OCI-LY1 (cell line): Measurements from ENCODE around the gene LDLRAD3.

ENCODE experiments used
- H2AFZ ChIP-seq: fragments of 200-600 bp; sonication (generic), shearing (Covaris generic); 2 replicates; pipeline ENCODE4 v1.6.0; 2014; ENCODE audit warnings: antibody characterized with exemption, mild to moderate bottlenecking, low read length
- H3F3A ChIP-seq: fragments of 200-600 bp; sonication (generic), shearing (Covaris generic); 2 replicates; pipeline ENCODE4 v1.6.0; 2014; ENCODE audit warnings: mild to moderate bottlenecking, antibody characterized with exemption, low read length, moderate library complexity; ENCODE audit not compliant: insufficient read depth
- H3K27ac ChIP-seq: fragments of 200-600 bp; sonication (generic); 2 replicates; pipeline ENCODE4 v1.5.1; 2014; ENCODE audit warnings: low read length, mixed run types, mild to moderate bottlenecking, low read depth; ENCODE audit not compliant: poor library complexity, severe bottlenecking
- H3K27me3 ChIP-seq: fragments of 200-600 bp; sonication (generic); 2 replicates; pipeline ENCODE4 v1.6.0; 2014; ENCODE audit warnings: antibody characterized with exemption, mild to moderate bottlenecking, low read length, moderate library complexity; ENCODE audit not compliant: insufficient read depth
- H3K36me3 ChIP-seq: fragments of 200-600 bp; sonication (generic); 2 replicates; pipeline ENCODE4 v1.6.1; 2014; ENCODE audit warnings: mild to moderate bottlenecking, antibody characterized with exemption, low read length, moderate library complexity, mixed read lengths; ENCODE audit not compliant: insufficient read depth
- H3K4me1 ChIP-seq: fragments of 200-600 bp; sonication (generic); 2 replicates; pipeline ENCODE4 v1.5.1; 2014; ENCODE audit warnings: mild to moderate bottlenecking, low read length, moderate library complexity; ENCODE audit not compliant: insufficient read depth, severe bottlenecking
- H3K4me2 ChIP-seq: fragments of 200-600 bp; sonication (generic), shearing (Covaris generic); 2 replicates; pipeline ENCODE4 v1.6.1; 2014; ENCODE audit warnings: low read length
- H3K4me3 ChIP-seq: fragments of 200-600 bp; sonication (generic); 2 replicates; pipeline ENCODE4 v1.5.1; 2014; ENCODE audit warnings: low read length, low read depth, mild to moderate bottlenecking, mixed read lengths; ENCODE audit not compliant: poor library complexity, severe bottlenecking
- H3K79me2 ChIP-seq: fragments of 200-600 bp; shearing (Covaris generic); 2 replicates; pipeline ENCODE4 v1.6.1; 2016; ENCODE audit warnings: mixed run types, low read length, mixed read lengths; ENCODE audit not compliant: insufficient read depth
- H3K9ac ChIP-seq: fragments of 200-600 bp; sonication (generic), shearing (Covaris generic); 2 replicates; pipeline ENCODE4 v1.6.1; 2014; ENCODE audit warnings: mild to moderate bottlenecking, low read length, mixed read lengths
- H3K9me2 ChIP-seq: fragments of 200-600 bp; sonication (generic), shearing (Covaris generic); 2 replicates; pipeline ENCODE4 v1.6.1; 2014; ENCODE audit warnings: low read depth, mild to moderate bottlenecking, low read length, mixed read lengths
- H3K9me3 ChIP-seq: fragments of 200-600 bp; shearing (Covaris generic); 2 replicates; pipeline ENCODE4 v1.6.1; 2014; ENCODE audit warnings: low read length, mixed read lengths
- H4K20me1 ChIP-seq: fragments of 200-600 bp; sonication (generic), shearing (Covaris generic); 2 replicates; pipeline ENCODE4 v1.6.0; 2016; ENCODE audit warnings: mild to moderate bottlenecking, low read length; ENCODE audit not compliant: insufficient read depth
- CTCF ChIP-seq: fragments of 200-600 bp; sonication (generic), shearing (Covaris generic); IDR thresholded peaks from 2 replicates; pipeline ENCODE4 v1.5.1; 2017; ENCODE audit warnings: mild to moderate bottlenecking, antibody characterized with exemption, low read length, moderate library complexity, mixed read lengths
- EZH2 ChIP-seq: fragments of 200-600 bp; sonication (generic), shearing (Covaris generic); IDR thresholded peaks from 2 replicates; pipeline ENCODE4 v1.8.0; 2017; ENCODE audit warnings: borderline replicate concordance, mixed run types, mild to moderate bottlenecking, antibody characterized with exemption, low read length, moderate library complexity, mixed read lengths

Gene LDLRAD3

GRCh38 chr11:36014898-36015665 is 71.2 kb downstream of the LDLRAD3 start:
- H3K9me3 ChIP-seq = no peaks in the 10 kb centered on the region
- no peak overlapping the region for H2AFZ ChIP-seq
- no peaks in the 10 kb centered on the region for H3K36me3 ChIP-seq
- H4K20me1 ChIP-seq = no peaks in the 10 kb centered on the region
- H3K9me2 ChIP-seq = no peaks in the 10 kb centered on the region
- H3F3A ChIP-seq = no peaks in the 10 kb centered on the region
- H3K79me2 ChIP-seq = no peaks in the 10 kb centered on the region
- H3K27me3 ChIP-seq = 0 out of 2 replicates have a peak, but pooled peaks cover 5% of the 10 kb centered on the region
- no peaks in the 10 kb centered on the region for H3K4me1 ChIP-seq
- TF ChIP-seq EZH2 (no peak), CTCF (no peak)
- H3K4me2 ChIP-seq = no peak overlapping the region
- H3K9ac ChIP-seq = no peak overlapping the region
- H3K4me3 ChIP-seq = no peak overlapping the region
- no peak overlapping the region for H3K27ac ChIP-seq

- no peaks in the 10 kb centered on the region for H4K20me1 ChIP-seq
- no peak overlapping the region for H3K4me2 ChIP-seq
- no peak overlapping the region for H3K27ac ChIP-seq
Observed at GRCh38 chr11:36015799-36016198, 71.9 kb downstream of the LDLRAD3 start.

GRCh38 chr11:36016263-36016662 is 72.4 kb downstream of the LDLRAD3 start:
- Histone ChIP-seq H3F3A (no peaks in the 10 kb centered on the region), H2AFZ (no peak overlapping the region), H3K36me3 (no peaks in the 10 kb centered on the region), H3K27me3 (0 out of 2 replicates have a peak, but pooled peaks cover 5% of the 10 kb centered on the region), H3K4me2 (no peak overlapping the region), H3K9me3 (no peaks in the 10 kb centered on the region), H3K27ac (no peak overlapping the region), H3K4me3 (no peak overlapping the region), H3K79me2 (no peaks in the 10 kb centered on the region), H4K20me1 (no peaks in the 10 kb centered on the region), H3K4me1 (no peaks in the 10 kb centered on the region), H3K9me2 (no peaks in the 10 kb centered on the region), H3K9ac (no peak overlapping the region)
- TF ChIP-seq EZH2 (no peak), CTCF (no peak)

More at GRCh38 chr11:36015799-36016198, 71.9 kb downstream of the LDLRAD3 start:
- H3K27me3 ChIP-seq = 0 out of 2 replicates have a peak, but pooled peaks cover 5% of the 10 kb centered on the region
- no peak overlapping the region for H3K9ac ChIP-seq
- TF ChIP-seq CTCF (no peak), EZH2 (no peak)
- no peaks in the 10 kb centered on the region for H3K4me1 ChIP-seq
- H3K4me3 ChIP-seq = no peak overlapping the region
- H3F3A ChIP-seq = no peaks in the 10 kb centered on the region
- H2AFZ ChIP-seq = no peak overlapping the region
- H3K79me2 ChIP-seq = no peaks in the 10 kb centered on the region
- H3K9me3 ChIP-seq = no peaks in the 10 kb centered on the region
- no peaks in the 10 kb centered on the region for H3K9me2 ChIP-seq
- H3K36me3 ChIP-seq = no peaks in the 10 kb centered on the region
